H1 (cell line): ENCODE data around the gene SUMF2. TPM values are rescaled to one million over a fixed set of nuclear protein-coding genes. Genes with fewer than 3 reads are reported as not detected.

Experiments used
- CTCF ChIA-PET: fragments of 300-600 bp; sonication (Branson Sonifier 250); formaldehyde crosslinking; loops from one replicate; lab custom pipeline; 2021; ENCODE audit not compliant: partially characterized antibody; lab: Charles Lee
- POLR2A ChIA-PET: fragments of 300-600 bp; sonication (Branson Sonifier 250); formaldehyde crosslinking; loops from one replicate; lab custom pipeline; 2021; ENCODE audit warnings: inconsistent platforms; ENCODE audit not compliant: partially characterized antibody; lab: Charles Lee
- DNase-seq, 2 experiments: peaks; one replicate each; pipeline versions ENCODE4 v3.0.0 to v3.0.0-alpha.2; 2010 to 2022; ENCODE audit warnings: low spot score in 2 of 2, low read depth in 1 of 2, mixed read lengths in 1 of 2
- FAIRE-seq: peaks from 2 replicates; lab custom pipeline; 2011; peaks lifted over from hg19 to GRCh38; lab: Jason Lieb, UNC
- H2AFZ ChIP-seq: 2 replicates; pipeline ENCODE4 v1.8.1; 2012; ENCODE audit warnings: low read length, inconsistent platforms
- H2AK5ac ChIP-seq: 2 replicates; pipeline ENCODE4 v1.6.1; 2013; ENCODE audit warnings: low read depth, low read length
- H2BK120ac ChIP-seq: replicated peaks from 2 replicates; pipeline ENCODE3; 2013; ENCODE audit warnings: low read depth, low read length, inconsistent platforms
- H2BK12ac ChIP-seq: 2 replicates; pipeline ENCODE4 v1.6.1; 2013; ENCODE audit warnings: low read depth, low read length
- H2BK15ac ChIP-seq: 2 replicates; pipeline ENCODE4 v1.6.1; 2013; ENCODE audit warnings: low read length
- H2BK20ac ChIP-seq: 2 replicates; pipeline ENCODE4 v1.6.1; 2013; ENCODE audit warnings: low read length
- H2BK5ac ChIP-seq: 2 replicates; pipeline ENCODE4 v1.6.1; 2013; ENCODE audit warnings: low read depth, low read length
- H3K14ac ChIP-seq: 2 replicates; pipeline ENCODE4 v1.6.1; 2013; ENCODE audit warnings: inconsistent platforms; ENCODE audit not compliant: insufficient read length
- H3K18ac ChIP-seq: 2 replicates; pipeline ENCODE4 v1.6.1; 2013; ENCODE audit warnings: low read length; ENCODE audit errors: extremely low read depth
- H3K23ac ChIP-seq: 2 replicates; pipeline ENCODE4 v1.6.1; 2013; ENCODE audit warnings: inconsistent platforms; ENCODE audit not compliant: insufficient read length
- H3K23me2 ChIP-seq: 2 replicates; pipeline ENCODE4 v1.6.1; 2013; ENCODE audit warnings: low read depth, low read length
- H3K27ac ChIP-seq: 2 replicates; pipeline ENCODE4 v1.6.1; 2011; ENCODE audit warnings: low read depth, low read length, inconsistent platforms
- H3K27me3 ChIP-seq, 4 experiments: replicated peaks in 1 of 4; 1 replicate in 1 of 4; 2 replicates in 3 of 4; pipeline versions ENCODE4 v1.6.1 to v1.8.1; 2011 to 2013; ENCODE audit warnings: low read length in 3 of 4, mild to moderate bottlenecking in 3 of 4, inconsistent platforms in 2 of 4, mixed read lengths in 2 of 4, moderate library complexity in 1 of 4; ENCODE audit not compliant: control insufficient read depth in 3 of 4, insufficient read depth in 3 of 4; ENCODE audit errors: extremely low read depth in 1 of 4
- H3K36me3 ChIP-seq, 4 experiments: 2 replicates each; pipeline versions ENCODE4 v1.6.1 to v1.8.1; 2011 to 2013; ENCODE audit warnings: mild to moderate bottlenecking in 4 of 4, low read length in 3 of 4, moderate library complexity in 2 of 4, control low read depth in 1 of 4, inconsistent platforms in 1 of 4; ENCODE audit not compliant: insufficient read depth in 4 of 4, control insufficient read depth in 2 of 4
- H3K4ac ChIP-seq: replicated peaks from 2 replicates; pipeline ENCODE3; 2013; ENCODE audit warnings: low read length, low read depth, mixed read lengths, inconsistent platforms; ENCODE audit not compliant: insufficient read length
- H3K4me1 ChIP-seq, 4 experiments: replicated peaks in 1 of 4; 1 replicate in 1 of 4; 2 replicates in 3 of 4; pipeline versions ENCODE4 v1.6.1 to v1.8.1; 2011 to 2013; ENCODE audit warnings: low read length in 3 of 4, inconsistent platforms in 2 of 4, mixed read lengths in 1 of 4; ENCODE audit not compliant: insufficient read depth in 4 of 4, control insufficient read depth in 3 of 4
- H3K4me2 ChIP-seq, 2 experiments: 2 replicates each; pipeline versions ENCODE4 v1.6.1 to v1.8.1; 2011 to 2013; ENCODE audit warnings: low read depth in 2 of 2, low read length in 2 of 2, control low read depth in 1 of 2, inconsistent platforms in 1 of 2, mild to moderate bottlenecking in 1 of 2; ENCODE audit not compliant: insufficient read depth in 1 of 2
- H3K4me3 ChIP-seq, 4 experiments: fragments of 200-600, 300-600 bp in 1 of 4; sonication (generic), shearing (Covaris generic), sonication (Bioruptor Twin) in 1 of 4; 2 replicates each; pipeline versions ENCODE4 v1.5.1 to v1.8.1; 2011 to 2016; ENCODE audit warnings: low read length in 4 of 4, low read depth in 3 of 4, control low read depth in 2 of 4, inconsistent platforms in 2 of 4, mild to moderate bottlenecking in 2 of 4, mixed read lengths in 1 of 4, moderate library complexity in 1 of 4; ENCODE audit not compliant: insufficient read depth in 2 of 4; ENCODE audit errors: extremely low read depth in 1 of 4
- H3K56ac ChIP-seq: replicated peaks from 2 replicates; pipeline ENCODE3; 2013; ENCODE audit warnings: low read depth, mild to moderate bottlenecking, mixed read lengths, low read length, inconsistent platforms; ENCODE audit not compliant: insufficient read length
- H3K79me1 ChIP-seq: 2 replicates; pipeline ENCODE4 v1.6.1; 2013; ENCODE audit warnings: low read depth, low read length, control low read depth
- H3K79me2 ChIP-seq, 2 experiments: 2 replicates each; pipeline versions ENCODE4 v1.6.1 to v1.8.1; 2012 to 2013; ENCODE audit warnings: low read length in 2 of 2, mild to moderate bottlenecking in 2 of 2, inconsistent platforms in 1 of 2; ENCODE audit not compliant: insufficient read depth in 2 of 2, control insufficient read depth in 1 of 2
- H3K9ac ChIP-seq, 4 experiments: replicated peaks in 1 of 4; 1 replicate in 1 of 4; 2 replicates in 3 of 4; pipeline versions ENCODE4 v1.6.1 to v1.8.1; 2011 to 2013; ENCODE audit warnings: low read depth in 3 of 4, low read length in 3 of 4, control low read depth in 2 of 4, mild to moderate bottlenecking in 2 of 4, moderate library complexity in 2 of 4, inconsistent platforms in 1 of 4; ENCODE audit errors: extremely low read depth in 1 of 4
- H3K9me3 ChIP-seq, 2 experiments: 2 replicates each; pipeline versions ENCODE4 v1.6.1 to v1.8.1; 2012 to 2013; ENCODE audit warnings: mild to moderate bottlenecking in 2 of 2, moderate library complexity in 2 of 2, control low read depth in 1 of 2, inconsistent platforms in 1 of 2, low read depth in 1 of 2, low read length in 1 of 2, mixed read lengths in 1 of 2; ENCODE audit not compliant: insufficient read depth in 2 of 2
- H4K20me1 ChIP-seq, 2 experiments: replicated peaks in 1 of 2; 2 replicates each; pipeline versions ENCODE3 to v1.8.1; 2011 to 2013; ENCODE audit warnings: inconsistent platforms in 2 of 2, low read length in 2 of 2, mild to moderate bottlenecking in 1 of 2; ENCODE audit not compliant: insufficient read depth in 2 of 2, control insufficient read depth in 1 of 2
- H4K5ac ChIP-seq: 2 replicates; pipeline ENCODE4 v1.6.1; 2013; ENCODE audit warnings: low read length, low read depth, mixed read lengths, inconsistent platforms; ENCODE audit not compliant: insufficient read length
- H4K8ac ChIP-seq: 2 replicates; pipeline ENCODE4 v1.8.0; 2013; ENCODE audit warnings: mild to moderate bottlenecking, moderate library complexity, low read length, inconsistent platforms; ENCODE audit not compliant: insufficient read depth; ENCODE audit errors: extremely low read depth
- H4K91ac ChIP-seq: replicated peaks from 2 replicates; pipeline ENCODE3; 2013; ENCODE audit warnings: low read length, mixed read lengths, inconsistent platforms; ENCODE audit not compliant: insufficient read length
- CEBPB ChIP-seq: IDR thresholded peaks from 2 replicates; pipeline ENCODE4 v1.6.1; 2012; ENCODE audit warnings: low read depth, low read length
- CREB1 ChIP-seq: IDR thresholded peaks from 2 replicates; pipeline ENCODE4 v1.6.1; 2012; ENCODE audit warnings: inconsistent platforms
- CTBP2 ChIP-seq: IDR thresholded peaks from 2 replicates; pipeline ENCODE4 v1.7.0; 2011; ENCODE audit warnings: borderline replicate concordance, mild to moderate bottlenecking, moderate library complexity, mixed read lengths, low read length; ENCODE audit not compliant: insufficient read depth, insufficient read length
- E2F6 ChIP-seq: IDR thresholded peaks from 2 replicates; pipeline ENCODE4 v1.6.1; 2012; ENCODE audit warnings: inconsistent platforms
- GABPA ChIP-seq: IDR thresholded peaks from 2 replicates; pipeline ENCODE4 v1.6.1; 2011; ENCODE audit warnings: mild to moderate bottlenecking, low read length, moderate library complexity, borderline replicate concordance; ENCODE audit not compliant: insufficient read depth
- GTF2F1 ChIP-seq: IDR thresholded peaks from 2 replicates; pipeline ENCODE4 v1.6.1; 2012; ENCODE audit warnings: low read depth, low read length, improper control_type of control experiment, borderline replicate concordance
- KDM5A ChIP-seq: fragments of 200-600 bp; IDR thresholded peaks from 2 replicates; pipeline ENCODE4 v1.7.1; 2012; ENCODE audit warnings: mild to moderate bottlenecking, low read length, inconsistent platforms, mixed read lengths
- MAFK ChIP-seq: IDR thresholded peaks from 2 replicates; pipeline ENCODE4 v1.6.1; 2012; ENCODE audit warnings: low read depth, mild to moderate bottlenecking, improper control_type of control experiment, low read length
- MAX ChIP-seq: IDR thresholded peaks from 2 replicates; pipeline ENCODE4 v1.6.1; 2012; ENCODE audit warnings: inconsistent platforms
- SAP30 ChIP-seq: fragments of 300-600 bp; sonication (generic); IDR thresholded peaks from 2 replicates; pipeline ENCODE4 v1.7.1; 2012; ENCODE audit warnings: low read length, moderate library complexity, mild to moderate bottlenecking, inconsistent platforms; ENCODE audit not compliant: insufficient read depth, insufficient replicate concordance
- SRF ChIP-seq: IDR thresholded peaks from 2 replicates; pipeline ENCODE4 v1.6.1; 2011; ENCODE audit warnings: mild to moderate bottlenecking, low read depth, low read length, moderate library complexity
- TAF1 ChIP-seq: IDR thresholded peaks from 2 replicates; pipeline ENCODE4 v1.6.1; 2011; ENCODE audit warnings: mild to moderate bottlenecking, low read depth, low read length
- WGBS, 2 experiments: shearing (Covaris generic) in 1 of 2; methylation state at CpG; one replicate each; pipeline versions ENCODE4 v1.1.6 to v1.1.7; 2013 to 2015; ENCODE audit warnings: low lambda C conversion rate in 2 of 2, mixed read lengths in 2 of 2, inconsistent platforms in 1 of 2, low coverage in 1 of 2, missing lambda C conversion rate in 1 of 2; ENCODE audit not compliant: insufficient replicate concordance in 2 of 2, insufficient coverage in 1 of 2, insufficient read length in 1 of 2; ENCODE audit errors: extremely low coverage in 1 of 2, missing lambda C conversion rate in 1 of 2; 5-methylcytosine and 5-hydroxymethylcytosine counted together
- polyA plus RNA-seq, 7 experiments: library from polyadenylated mRNA; depleted of rRNA in 3 of 7; stranded (reverse) in 5 of 7; unstranded in 2 of 7; fragments of >200 nt in 5 of 7; fragments of 200-250 nt in 2 of 7; gene quantifications; 1 replicate in 5 of 7; 2 replicates in 1 of 7; 4 replicates in 1 of 7; pipeline versions ENCODE4 v1.2.1 to v1.2.3, GENCODE V29; 2011 to 2013; ENCODE audit warnings: missing spikeins in 2 of 7, mixed read lengths in 2 of 7
- total RNA-seq: library from RNA; stranded (reverse); fragmentation: NEBNext Ultra II Directional; extraction: Animal tissue kit (Norgen Biotek cat#: 25700); gene quantifications from 2 replicates; pipeline ENCODE4 v1.2.1, GENCODE V29; 2021

The SUMF2 gene
- total and polyA plus RNA-seq, 2 of the 8 experiments (the other 6 are each of a cell fraction or from before 2014, with no cell fraction given), result 39.8 to 59.2 TPM

GRCh38 chr7:56125831-56126230 is 61.7 kb downstream of the SUMF2 start:
- H3K18ac ChIP-seq, result no peak overlapping the region
- H2BK120ac ChIP-seq, result no peak overlapping the region
- no peaks in the 10 kb centered on the region for H3K23me2 ChIP-seq
- H4K91ac ChIP-seq, result no peak overlapping the region
- no peak overlapping the region for H3K4me2 ChIP-seq
- no peaks in the 10 kb centered on the region for H3K79me2 ChIP-seq
- no peak overlapping the region for H2AK5ac ChIP-seq
- no peak overlapping the region for H3K27ac ChIP-seq
- ChIA-PET CTCF (no interaction called here), POLR2A (no interaction called here)
- H3K4ac ChIP-seq, result no peak overlapping the region
- H4K5ac ChIP-seq, result no peak overlapping the region
- no peak overlapping the region for H3K14ac ChIP-seq
- no peak overlapping the region for H2BK12ac ChIP-seq
- H2BK15ac ChIP-seq, result no peak overlapping the region
- no peak overlapping the region for H3K9ac ChIP-seq
- TF ChIP-seq SAP30 (no peak), CREB1 (no peak), E2F6 (no peak), GTF2F1 (no peak), SRF (no peak), CEBPB (no peak), MAX (no peak), CTBP2 (no peak), KDM5A (no peak), MAFK (no peak), TAF1 (no peak), GABPA (no peak)
- H3K4me1 ChIP-seq, result no peaks in the 10 kb centered on the region
- H3K4me3 ChIP-seq, result no peak overlapping the region
- H4K8ac ChIP-seq, result no peak overlapping the region
- H2BK5ac ChIP-seq, result no peak overlapping the region
- H3K9me3 ChIP-seq, result peaks cover 33 to 73% of the 10 kb centered on the region in 2 experiments
- no peak overlapping the region for H3K56ac ChIP-seq
- WGBS, 2 experiments, result 68% methylated on average over 8 of the region's 8 CpGs; no CpG with 5 or more reads in 1 of the 2 experiments
- H3K23ac ChIP-seq, result no peak overlapping the region
- no peaks in the 10 kb centered on the region for H3K79me1 ChIP-seq
- H2BK20ac ChIP-seq, result no peak overlapping the region
- no peak for FAIRE-seq
- H4K20me1 ChIP-seq, result no peaks in the 10 kb centered on the region
- H2AFZ ChIP-seq, result no peak overlapping the region
- no peak for DNase-seq
- H3K36me3 ChIP-seq, result no peaks in the 10 kb centered on the region
- H3K27me3 ChIP-seq, result no peaks in the 10 kb centered on the region
